HEK293T (cell line): ENCODE results near the gene HYAL2.
"Not testable (repeated sequence)": the region's sequence is repeated elsewhere in the genome, so short reads cannot be mapped to it uniquely, and the experiment has no call there.

Experiments used
- CTCF ChIA-PET: fragments of 350-600 bp; formaldehyde crosslinking; extraction: SDS; loops from one replicate; lab custom pipeline; 2021; ENCODE audit warnings: antibody characterized with exemption, inconsistent platforms; lab: Yijun Ruan, JAX
- POLR2A ChIA-PET: fragments of 350-600 bp; formaldehyde crosslinking; extraction: SDS; loops from one replicate; lab custom pipeline; 2020; ENCODE audit warnings: antibody characterized with exemption, inconsistent platforms; lab: Yijun Ruan, JAX
- DNase-seq: peaks from one replicate; pipeline ENCODE4 v3.0.0; 2012; ENCODE audit warnings: mixed read lengths; ENCODE audit errors: extremely low spot score
- ARNT ChIP-seq: fragments of 450-650 bp; IDR thresholded peaks from 2 replicates; pipeline ENCODE4 v1.6.1; 2017; ENCODE audit warnings: mild to moderate bottlenecking
- BHLHE40 ChIP-seq: fragments of 450-650 bp; IDR thresholded peaks from 2 replicates; pipeline ENCODE4 v1.6.1; 2016; ENCODE audit warnings: mild to moderate bottlenecking, moderate library complexity, borderline replicate concordance
- CTBP1 ChIP-seq: fragments of 450-650 bp; IDR thresholded peaks from 2 replicates; pipeline ENCODE4 v1.6.1; 2016; ENCODE audit warnings: borderline replicate concordance
- ELF4 ChIP-seq: fragments of 450-650 bp; IDR thresholded peaks from 2 replicates; pipeline ENCODE4 v1.6.1; 2017; ENCODE audit warnings: antibody characterized with exemption
- FOXA1 ChIP-seq: fragments of 450-650 bp; IDR thresholded peaks from 2 replicates; pipeline ENCODE4 v1.6.1; 2016; ENCODE audit warnings: mild to moderate bottlenecking
- FOXK2 ChIP-seq: fragments of 450-650 bp; IDR thresholded peaks from 2 replicates; pipeline ENCODE4 v1.6.1; 2016; ENCODE audit warnings: mild to moderate bottlenecking
- FOXM1 ChIP-seq: fragments of 450-650 bp; IDR thresholded peaks from 2 replicates; pipeline ENCODE4 v1.6.1; 2017; ENCODE audit warnings: mild to moderate bottlenecking, borderline replicate concordance
- HDGF ChIP-seq: fragments of 450-650 bp; IDR thresholded peaks from 2 replicates; pipeline ENCODE4 v1.6.1; 2017; ENCODE audit warnings: antibody characterized with exemption, borderline replicate concordance
- L3MBTL2 ChIP-seq: fragments of 450-650 bp; conservative IDR thresholded peaks from 2 replicates; pipeline ENCODE4 v1.6.1; 2016; ENCODE audit warnings: mild to moderate bottlenecking
- LEF1 ChIP-seq: fragments of 450-650 bp; IDR thresholded peaks from 2 replicates; pipeline ENCODE4 v1.6.1; 2017; ENCODE audit warnings: mild to moderate bottlenecking, borderline replicate concordance
- NFRKB ChIP-seq: fragments of 450-650 bp; IDR thresholded peaks from 2 replicates; pipeline ENCODE4 v1.6.1; 2016; ENCODE audit warnings: mild to moderate bottlenecking, moderate library complexity
- SP1 ChIP-seq: fragments of 450-650 bp; IDR thresholded peaks from 2 replicates; pipeline ENCODE4 v1.6.1; 2017
- SUZ12 ChIP-seq: fragments of 450-650 bp; IDR thresholded peaks from 2 replicates; pipeline ENCODE4 v1.6.1; 2016; ENCODE audit warnings: mild to moderate bottlenecking
- TARDBP ChIP-seq: fragments of 450-650 bp; IDR thresholded peaks from 2 replicates; pipeline ENCODE4 v1.6.1; 2016
- ZNF384 ChIP-seq: fragments of 450-650 bp; IDR thresholded peaks from 2 replicates; pipeline ENCODE4 v1.6.1; 2016
- TF ChIP-seq, protein P1 (sequence below): fragments of 450-650 bp; IDR thresholded peaks from 2 replicates; pipeline ENCODE4 v1.6.1; 2016

The HYAL2 gene

DNA sequence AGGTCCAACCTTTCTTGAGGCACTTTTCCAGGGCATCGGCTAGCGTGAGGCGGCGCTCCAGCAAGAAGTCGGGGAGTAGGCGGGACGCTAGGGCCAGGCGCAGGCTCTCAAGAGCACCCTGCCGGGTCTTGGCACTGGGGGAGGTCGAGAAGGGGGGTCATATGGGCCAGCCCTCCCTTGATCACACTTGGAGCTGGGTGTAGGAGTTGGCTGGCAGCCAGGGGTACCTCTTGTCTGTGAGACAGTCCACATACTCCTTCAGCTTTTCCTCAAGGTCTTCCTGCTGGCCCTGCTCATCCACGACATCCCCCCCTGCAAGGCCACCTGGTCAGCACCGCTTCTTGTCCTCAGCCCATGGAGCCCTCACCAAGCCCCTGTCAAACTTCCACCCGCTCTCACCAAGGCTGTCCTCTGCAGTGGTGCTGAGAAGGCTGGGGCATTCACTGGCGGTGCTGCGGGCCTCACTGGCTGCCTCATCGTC, 32.3 kb downstream of the HYAL2 start:
- no peak for DNase-seq
- ChIA-PET POLR2A (interaction anchor here (1.4 to 1.6 kb wide), 2 partner anchors 11 to 26 kb away, joined by 3 to 4 read pairs; partner anchors contain the start of gene LSMEM2), CTCF (no interaction called here)
- no peak for TF ChIP-seq CTBP1
- no peak for TF ChIP-seq FOXA1
- TF ChIP-seq ARNT = no peak
- TF ChIP-seq SP1 = no peak
- no peak for TF ChIP-seq BHLHE40
- TF ChIP-seq TARDBP = no peak
- no peak for TF ChIP-seq ELF4
- no peak for TF ChIP-seq FOXK2
- no peak for TF ChIP-seq FOXM1
- TF ChIP-seq, protein P1, sequence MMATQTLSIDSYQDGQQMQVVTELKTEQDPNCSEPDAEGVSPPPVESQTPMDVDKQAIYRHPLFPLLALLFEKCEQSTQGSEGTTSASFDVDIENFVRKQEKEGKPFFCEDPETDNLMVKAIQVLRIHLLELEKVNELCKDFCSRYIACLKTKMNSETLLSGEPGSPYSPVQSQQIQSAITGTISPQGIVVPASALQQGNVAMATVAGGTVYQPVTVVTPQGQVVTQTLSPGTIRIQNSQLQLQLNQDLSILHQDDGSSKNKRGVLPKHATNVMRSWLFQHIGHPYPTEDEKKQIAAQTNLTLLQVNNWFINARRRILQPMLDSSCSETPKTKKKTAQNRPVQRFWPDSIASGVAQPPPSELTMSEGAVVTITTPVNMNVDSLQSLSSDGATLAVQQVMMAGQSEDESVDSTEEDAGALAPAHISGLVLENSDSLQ = no peak
- no peak for TF ChIP-seq LEF1

DNA sequence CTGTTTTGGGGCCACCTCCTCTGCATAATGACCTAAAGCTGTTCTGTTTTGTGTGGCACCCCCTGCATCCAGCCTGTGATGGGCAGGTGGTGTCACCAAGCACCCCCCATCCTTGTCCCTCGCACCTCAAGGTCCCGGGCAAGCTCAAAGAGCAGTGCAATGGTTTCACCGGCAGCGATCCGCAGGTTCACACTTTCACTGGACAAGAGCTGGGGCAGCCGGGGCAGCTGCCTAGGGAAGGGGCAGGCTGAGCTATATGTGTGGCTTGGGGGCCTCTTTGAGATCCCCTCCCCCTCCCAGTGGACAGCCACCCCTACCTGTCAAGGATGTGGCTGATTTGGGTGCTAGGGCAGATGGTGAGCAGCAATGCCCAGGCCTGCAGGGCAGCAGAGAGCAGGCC, 33.4 kb downstream of the HYAL2 start:
- ChIA-PET POLR2A (interaction anchor here (0.8 to 1.6 kb wide), 4 partner anchors 10 to 48 kb away, joined by 3 to 4 read pairs (median 4); partner anchors contain the start of gene LSMEM2), CTCF (no interaction called here)
- DNase-seq = no peak
- TF ChIP-seq SUZ12 (no peak), ZNF384 (no peak), SP1 (no peak), FOXA1 (no peak), HDGF (no peak), BHLHE40 (no peak), L3MBTL2 (no peak), FOXM1 (no peak), LEF1 (no peak), FOXK2 (no peak), ELF4 (no peak), ARNT (no peak), CTBP1 (no peak), NFRKB (no peak), TARDBP (no peak)
- TF ChIP-seq, protein P1 = no peak

DNA sequence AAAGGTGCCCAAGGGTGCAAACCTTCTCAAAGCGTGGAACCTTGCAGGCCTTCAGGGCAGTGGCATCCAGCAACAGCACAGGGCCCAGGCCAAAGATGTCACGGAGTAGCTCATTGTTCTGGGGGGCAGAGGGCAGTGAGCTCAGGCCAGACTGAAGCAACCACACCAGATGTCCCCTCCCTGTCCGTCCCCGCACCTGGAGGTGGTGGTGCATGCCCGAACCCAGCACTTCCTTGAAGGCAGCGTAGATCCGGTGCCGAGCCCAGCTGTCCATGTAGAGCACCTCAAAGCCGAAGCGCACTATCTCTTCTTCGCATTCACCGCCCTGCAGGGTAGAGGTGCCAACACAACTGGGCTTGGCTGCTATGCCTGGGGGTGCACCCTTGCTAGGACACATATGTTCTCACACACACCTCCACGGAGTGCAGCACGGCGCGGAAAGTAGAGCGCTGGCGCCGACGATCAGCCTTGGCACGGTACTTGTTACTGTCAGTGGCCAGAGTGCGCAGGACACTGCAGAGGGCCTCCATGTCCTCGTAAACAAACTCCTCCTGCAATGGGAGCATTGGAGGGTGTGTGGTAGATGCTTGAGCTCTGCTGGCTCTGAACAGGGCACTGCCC, 34.0 kb downstream of the HYAL2 start:
- no peak for DNase-seq
- ChIA-PET POLR2A (interaction anchor here (1.0 to 1.6 kb wide), 4 partner anchors 9 to 49 kb away, joined by 3 to 4 read pairs (median 3); partner anchors contain the start of gene LSMEM2), CTCF (no interaction called here)
- TF ChIP-seq ELF4 (no peak), LEF1 (no peak), ZNF384 (no peak), TARDBP (no peak), FOXA1 (no peak), L3MBTL2 (no peak), SUZ12 (no peak)
- TF ChIP-seq, protein P1 = no peak

DNA sequence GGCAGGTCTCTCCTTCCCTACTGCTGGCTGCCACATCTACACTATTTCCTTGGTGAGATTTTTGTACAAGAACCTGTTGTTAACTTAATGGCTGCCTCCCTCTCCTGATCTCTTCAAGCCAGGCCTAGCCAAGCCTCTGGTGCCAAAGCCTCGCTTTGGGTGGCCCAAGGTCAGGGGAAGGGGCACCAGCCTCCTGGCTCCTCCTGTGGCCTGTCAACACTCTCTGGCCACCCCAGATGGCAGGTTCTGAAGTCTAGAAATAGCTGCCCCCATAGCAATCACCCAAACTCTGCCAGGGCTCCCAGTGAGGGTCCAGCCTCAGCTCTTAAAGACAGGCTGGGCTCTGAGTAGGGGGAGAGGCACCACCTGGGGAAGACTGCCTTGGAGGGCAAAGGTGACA, 35.3 kb downstream of the HYAL2 start:
- TF ChIP-seq FOXM1 (no peak), FOXK2 (no peak)
- TF ChIP-seq, protein P1 = no peak
- ChIA-PET CTCF (no interaction called here), POLR2A (interaction anchor here (1.0 kb wide), 1 partner anchor 50 kb away, joined by 3 read pairs; no protein-coding TSS in a partner anchor)
- DNase-seq = no peak

DNA sequence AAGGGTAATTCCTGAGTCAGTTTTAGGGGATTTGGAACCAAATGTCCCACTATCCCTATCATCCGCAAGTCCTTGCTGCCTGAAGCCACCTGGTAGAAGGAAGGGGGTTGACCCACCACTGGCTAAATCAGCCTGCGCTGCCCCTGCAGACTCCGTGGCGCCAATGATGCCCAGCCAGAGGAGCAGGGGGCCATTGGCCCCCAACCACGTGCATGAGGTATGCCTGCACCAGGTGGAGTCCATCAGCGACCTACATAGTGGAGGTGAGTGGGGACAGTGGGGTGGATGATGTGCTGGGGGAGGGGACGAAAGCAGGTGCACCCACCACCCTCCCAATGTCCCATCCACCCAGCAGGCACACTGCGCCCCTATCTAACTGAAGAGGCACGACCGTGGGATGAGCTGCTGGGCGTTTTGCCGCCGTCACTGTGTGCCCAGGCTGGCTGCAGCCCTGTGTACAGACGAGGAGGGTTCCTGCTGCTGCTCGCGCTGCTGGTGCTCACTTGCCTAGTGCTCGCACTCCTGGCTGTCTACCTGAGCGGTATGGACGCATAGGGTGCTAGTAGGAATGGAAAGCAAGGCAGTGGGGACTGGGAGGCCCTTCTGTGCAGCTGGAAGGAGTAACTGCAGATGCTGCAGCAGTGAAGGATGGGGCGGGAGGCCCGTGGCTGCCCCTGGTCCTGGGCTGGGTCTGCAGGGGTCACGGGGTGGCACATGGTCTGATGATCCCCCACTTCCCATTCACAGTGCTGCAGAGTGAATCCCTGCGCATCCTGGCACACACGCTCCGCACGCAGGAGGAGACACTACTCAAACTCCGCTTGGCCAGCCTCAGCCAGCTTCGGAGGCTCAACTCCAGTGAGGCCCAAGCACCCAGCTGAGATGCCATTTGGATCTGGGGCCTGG, 36.0 kb downstream of the HYAL2 start:
- TF ChIP-seq ELF4 (no peak), TARDBP (no peak), SP1 (no peak), NFRKB (no peak), ARNT (no peak), FOXM1 (no peak), CTBP1 (no peak), SUZ12 (no peak), ZNF384 (no peak), LEF1 (no peak), FOXA1 (no peak), BHLHE40 (no peak), FOXK2 (no peak), HDGF (no peak), L3MBTL2 (no peak)
- TF ChIP-seq, protein P1 = no peak
- POLR2A ChIA-PET = interaction anchor here (0.5 kb wide), 1 partner anchor 51 kb away, joined by 3 read pairs; no protein-coding TSS in a partner anchor
- CTCF ChIA-PET = no interaction called here
- no peak for DNase-seq

DNA sequence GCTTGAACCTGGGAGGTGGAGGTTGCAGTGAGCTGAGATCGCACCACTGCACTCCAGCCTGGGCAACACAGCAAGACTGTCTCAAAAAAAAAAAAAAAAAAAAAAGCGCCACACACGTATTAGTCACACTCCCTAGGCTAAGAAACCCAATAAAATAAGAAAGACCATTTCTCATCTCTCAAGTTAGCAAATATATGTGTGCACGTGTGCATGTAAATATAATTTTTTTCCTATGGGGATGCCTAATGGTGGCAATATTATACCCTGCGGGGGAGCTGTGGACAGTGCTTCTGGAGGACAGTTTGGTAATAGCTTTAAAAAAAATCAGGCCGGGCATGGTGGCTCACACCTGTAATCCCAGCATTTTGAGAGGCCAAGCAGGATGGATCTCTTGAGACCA, 38.4 kb downstream of the HYAL2 start:
- CTCF ChIA-PET, DNase-seq: not testable (repeated sequence)
- POLR2A ChIA-PET = interaction anchor here (1.3 to 5.6 kb wide), 4 partner anchors 8 to 53 kb away, joined by 3 to 28 read pairs (median 4); partner anchors contain the start of genes HYAL3, IFRD2 and NAA80
